GM18519 (cell line): ENCODE measurements around the gene WDR81.
"Not testable (repeated sequence)": the region's sequence is repeated elsewhere in the genome, so short reads cannot be mapped to it uniquely, and the experiment has no call there.

Experiments used
- ATAC-seq: cut with Tn5 transposase; IDR thresholded peaks from one replicate; pipeline ENCODE4 v1.9.1; 2021; ENCODE audit warnings: mild to moderate bottlenecking, moderate library complexity; ENCODE audit not compliant: unreplicated experiment, low FRiP score

The WDR81 gene

GRCh38 chr17:1752425-1753262 is 28.1 kb downstream of the WDR81 start:
- ATAC-seq = no peak

GRCh38 chr17:1753767-1754429 is 29.4 kb downstream of the WDR81 start:
- ATAC-seq = no peak

GRCh38 chr17:1754430-1755112 is 30.1 kb downstream of the WDR81 start:
- ATAC-seq = no peak

- no peak for ATAC-seq
Measured at GRCh38 chr17:1755252-1755826, 30.8 kb downstream of the WDR81 start.

- ATAC-seq = no peak
Measured at GRCh38 chr17:1755827-1756262, 31.3 kb downstream of the WDR81 start.

- ATAC-seq = no peak
Measured at GRCh38 chr17:1758807-1759206, 34.3 kb downstream of the WDR81 start.

- no peak for ATAC-seq
Measured at GRCh38 chr17:1759529-1759928, 35.0 kb downstream of the WDR81 start.

- ATAC-seq = no peak
Measured at GRCh38 chr17:1762233-1762900, 37.9 kb downstream of the WDR81 start.

GRCh38 chr17:1762901-1763898 is 38.7 kb downstream of the WDR81 start:
- ATAC-seq = no peak

- ATAC-seq = no peak
Measured at GRCh38 chr17:1764284-1764683, 39.8 kb downstream of the WDR81 start.

GRCh38 chr17:1764705-1765104 is 40.2 kb downstream of the WDR81 start:
- ATAC-seq = not testable (repeated sequence)

- ATAC-seq = no peak
Measured at GRCh38 chr17:1765576-1765975, 41.1 kb downstream of the WDR81 start.

GRCh38 chr17:1766382-1767135 is 42.1 kb downstream of the WDR81 start:
- no peak for ATAC-seq

GRCh38 chr17:1767358-1767757 is 42.9 kb downstream of the WDR81 start:
- ATAC-seq = no peak

GRCh38 chr17:1769822-1770477 is 45.4 kb downstream of the WDR81 start:
- ATAC-seq = no peak

GRCh38 chr17:1773000-1773695 is 48.6 kb downstream of the WDR81 start:
- ATAC-seq = not testable (repeated sequence)

- ATAC-seq = no peak
Measured at GRCh38 chr17:1773696-1774181, 49.2 kb downstream of the WDR81 start.
